GM19023 (cell line): ENCODE results near the gene CEL.
A peak's percentile ranks its signal among the peaks of the same experiment; 100 is the strongest.
"Not testable (repeated sequence)": the region's sequence is repeated elsewhere in the genome, so short reads cannot be mapped to it uniquely, and the experiment has no call there.

Source experiments
- ATAC-seq: cut with Tn5 transposase; IDR thresholded peaks from one replicate; pipeline ENCODE4 v1.9.1; 2021; ENCODE audit warnings: mild to moderate bottlenecking, moderate library complexity; ENCODE audit not compliant: unreplicated experiment

CEL gene

DNA sequence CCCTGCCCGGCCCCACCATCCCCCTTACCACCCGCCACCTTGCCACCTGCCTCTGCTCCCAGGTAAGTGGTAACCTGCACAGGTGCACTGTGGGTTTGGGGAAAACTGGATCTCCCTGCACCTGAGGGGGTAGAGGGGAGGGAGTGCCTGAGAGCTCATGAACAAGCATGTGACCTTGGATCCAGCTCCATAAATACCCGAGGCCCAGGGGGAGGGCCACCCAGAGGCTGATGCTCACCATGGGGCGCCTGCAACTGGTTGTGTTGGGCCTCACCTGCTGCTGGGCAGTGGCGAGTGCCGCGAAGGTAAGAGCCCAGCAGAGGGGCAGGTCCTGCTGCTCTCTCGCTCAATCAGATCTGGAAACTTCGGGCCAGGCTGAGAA is at the start of gene CEL:
Gene CEL, plus strand, starts transcription at position 218 of the 382 bp plus-strand sequence. Its CDS starts 22 bp downstream, at position 240.
- not testable (repeated sequence) for ATAC-seq

DNA sequence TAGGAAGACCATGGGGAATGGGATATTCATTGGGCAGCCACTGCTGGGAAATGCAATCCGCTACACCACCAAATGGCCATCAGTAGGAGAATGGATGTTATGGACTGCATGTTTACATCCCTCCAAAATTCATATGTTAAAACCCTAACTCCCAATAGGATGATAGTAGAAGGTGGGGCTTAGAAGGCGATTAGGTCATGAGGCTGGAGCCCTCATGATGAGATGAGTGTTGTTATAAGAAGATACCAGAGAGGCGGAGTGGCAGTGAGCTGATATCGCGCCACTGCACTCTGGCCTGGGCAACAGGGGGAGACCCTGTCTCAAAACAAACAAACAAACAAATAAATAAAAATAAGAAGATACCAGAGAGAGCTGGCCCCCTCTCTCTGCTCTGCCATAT is 47.1 kb upstream of the CEL start:
- ATAC-seq, result no peak

DNA sequence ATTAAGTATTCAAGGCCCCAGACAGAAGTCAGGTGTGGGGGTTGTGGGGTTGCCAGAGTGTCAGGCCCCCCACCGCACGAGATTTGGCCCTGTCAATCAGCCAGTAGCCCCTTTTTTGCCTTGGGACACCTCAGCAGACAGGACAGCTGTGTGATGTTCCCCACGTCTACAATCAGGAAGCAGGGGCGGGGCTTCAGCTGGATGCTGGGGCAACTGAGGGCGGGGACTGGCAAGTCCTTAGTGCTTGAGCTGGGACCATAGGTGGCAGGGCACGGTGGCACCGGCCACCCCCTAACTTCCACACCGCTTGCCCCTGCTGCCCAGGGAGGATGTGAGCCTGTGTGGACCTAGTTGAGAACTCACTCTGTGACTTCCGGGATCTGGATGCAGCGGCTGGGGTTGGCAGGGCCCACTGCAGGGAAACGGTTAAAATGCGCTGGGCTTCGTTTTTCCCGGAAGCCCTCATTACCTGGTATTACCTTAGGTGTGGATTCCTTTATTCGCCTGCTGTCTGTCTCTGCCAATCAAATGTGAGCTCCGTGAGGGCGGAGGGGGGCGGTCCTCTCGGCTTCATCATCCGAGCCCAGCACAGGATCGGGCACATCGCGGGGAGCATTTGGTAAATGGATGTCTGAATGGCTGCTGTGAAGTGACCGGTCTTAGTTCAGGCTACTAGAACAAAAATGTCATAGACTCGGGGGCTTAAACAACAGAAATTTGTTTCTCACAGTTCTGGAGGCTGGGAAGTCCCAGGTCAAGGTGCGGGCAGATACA is 38.5 kb upstream of the CEL start:
- no peak for ATAC-seq

GRCh38 chr9:133026426-133026825 is 35.4 kb upstream of the CEL start:
- no peak for ATAC-seq

- no peak for ATAC-seq
These were observed 34.6 kb upstream of the CEL start for GRCh38 chr9:133027134-133027533.

DNA sequence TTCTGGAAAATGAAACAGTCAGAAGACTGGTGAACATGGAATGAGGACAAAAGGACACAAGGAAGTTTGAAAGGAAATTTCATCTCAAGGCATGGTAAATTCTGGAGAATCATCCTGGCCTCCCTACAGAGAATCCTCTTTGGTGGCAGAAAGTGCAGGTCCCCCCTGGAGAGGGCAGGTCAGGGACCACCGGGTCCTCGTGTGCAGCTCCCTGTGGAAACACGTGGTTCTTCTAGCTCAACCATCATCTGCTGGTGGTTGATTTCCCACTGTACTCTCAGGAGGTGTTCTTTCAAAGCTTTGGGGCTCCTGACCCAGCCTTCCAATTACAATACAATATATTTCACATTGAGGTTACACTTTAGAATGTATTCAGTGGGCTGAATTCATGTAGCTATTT is 33.6 kb upstream of the CEL start:
- no peak for ATAC-seq

DNA sequence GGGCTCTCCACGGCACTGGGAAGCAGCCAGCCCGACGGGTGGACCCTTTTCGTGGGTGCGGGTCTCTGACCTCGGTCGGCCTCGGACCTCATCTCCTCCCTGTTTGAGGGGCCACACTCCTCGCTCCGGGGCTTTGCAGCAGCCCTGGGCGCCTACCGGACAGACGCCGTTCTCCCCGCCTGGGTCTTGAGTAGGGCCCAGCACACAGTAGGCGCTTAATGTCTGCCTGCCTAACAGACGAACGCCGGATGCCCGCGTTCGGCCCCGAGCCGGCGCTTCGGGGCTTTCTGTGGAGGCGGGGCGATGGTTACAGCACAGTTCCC is 31.8 kb upstream of the CEL start:
- ATAC-seq, result peak; percentile 22

DNA sequence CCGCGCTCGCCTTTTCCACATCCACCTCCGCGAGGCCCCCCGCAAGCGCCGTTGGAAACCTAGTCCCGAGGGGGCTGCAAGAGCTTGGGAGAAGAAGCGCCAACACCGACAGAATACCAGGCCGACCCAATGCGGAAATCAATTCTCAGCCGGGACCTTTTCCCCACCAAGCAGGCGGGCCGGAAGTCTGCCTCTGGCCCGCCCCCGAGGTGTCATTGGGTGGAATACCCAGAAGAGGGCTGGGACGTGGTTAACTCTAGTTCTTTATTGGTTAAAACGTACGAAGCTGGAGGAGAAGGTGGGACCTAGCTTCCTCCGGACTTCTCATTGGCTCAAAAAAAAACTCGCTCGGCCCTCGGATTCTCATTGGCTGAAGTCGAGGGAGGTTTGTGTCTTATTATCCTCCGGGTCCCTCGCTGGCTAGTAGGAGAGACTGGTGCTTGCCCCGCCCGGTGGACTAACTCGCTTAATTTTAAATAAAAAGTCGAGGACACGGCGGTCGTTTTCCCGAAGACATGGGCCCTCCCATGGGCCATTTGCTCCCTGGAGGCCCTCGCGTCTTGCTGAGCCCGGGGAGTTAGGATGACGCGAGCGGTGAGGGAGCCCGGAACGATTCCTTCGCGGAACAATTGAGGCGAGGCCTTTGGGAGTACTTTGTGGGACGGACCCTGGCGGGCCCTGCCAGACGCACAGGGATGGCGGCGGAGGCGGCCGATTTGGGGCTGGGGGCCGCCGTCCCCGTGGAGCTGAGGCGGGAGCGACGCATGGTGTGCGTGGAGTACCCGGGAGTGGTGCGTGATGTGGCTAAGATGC is 31.3 kb upstream of the CEL start, which contains the start of gene GTF3C5:
Gene GTF3C5, plus strand, starts transcription at position 681 of the 813 bp plus-strand sequence. Its CDS starts 15 bp downstream, at position 696.
- peak; percentile 91 for ATAC-seq

- ATAC-seq, result no peak
These were observed 30.7 kb upstream of the CEL start for GRCh38 chr9:133031130-133031422.

- no peak for ATAC-seq
These were observed 30.3 kb upstream of the CEL start for GRCh38 chr9:133031496-133031911.

DNA sequence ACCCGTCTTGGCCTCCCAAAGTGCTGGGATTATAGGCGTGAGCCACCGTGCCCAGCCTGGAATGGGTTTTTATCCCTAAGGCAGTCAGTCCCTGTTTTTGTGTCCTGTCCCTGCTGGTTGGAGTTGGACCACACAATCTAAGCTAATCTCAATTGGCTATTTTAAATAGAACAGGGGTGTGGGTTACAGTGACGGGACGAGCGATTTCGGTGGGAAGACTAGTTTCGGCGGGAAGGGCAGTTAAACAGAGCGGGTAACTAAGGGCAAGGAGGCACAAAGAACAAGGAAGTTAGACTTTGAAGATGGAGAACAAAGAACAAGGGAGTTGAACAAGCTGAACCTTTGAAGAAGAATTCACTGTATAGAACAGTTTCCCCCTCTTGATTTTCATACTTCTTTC is 29.6 kb upstream of the CEL start:
- no peak for ATAC-seq

DNA sequence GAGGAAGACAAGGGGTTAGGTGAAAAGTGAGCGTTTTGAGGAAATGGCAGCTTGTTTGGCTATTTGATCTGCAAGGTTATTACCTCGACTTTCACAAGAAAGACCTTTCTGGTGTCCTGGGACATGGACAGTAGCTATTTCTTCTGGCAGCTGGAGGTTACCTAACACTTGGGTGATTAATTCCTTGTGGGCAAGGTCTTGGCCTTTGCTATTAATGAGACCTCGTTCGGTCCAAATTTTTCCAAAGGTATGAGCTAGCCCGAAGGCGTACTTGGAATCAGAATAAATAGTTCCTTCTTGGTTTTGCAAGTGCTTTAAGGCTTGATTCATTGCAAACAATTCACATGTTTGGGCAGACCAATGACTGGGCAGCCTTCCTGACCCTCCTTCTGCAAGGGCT is 26.1 kb upstream of the CEL start:
- no peak for ATAC-seq

GRCh38 chr9:133037775-133038515 is 23.8 kb upstream of the CEL start:
- no peak for ATAC-seq

- ATAC-seq, result not testable (repeated sequence)
These were observed 20.8 kb upstream of the CEL start for GRCh38 chr9:133040892-133041479.

GRCh38 chr9:133041958-133042357 is 19.8 kb upstream of the CEL start:
- no peak for ATAC-seq

DNA sequence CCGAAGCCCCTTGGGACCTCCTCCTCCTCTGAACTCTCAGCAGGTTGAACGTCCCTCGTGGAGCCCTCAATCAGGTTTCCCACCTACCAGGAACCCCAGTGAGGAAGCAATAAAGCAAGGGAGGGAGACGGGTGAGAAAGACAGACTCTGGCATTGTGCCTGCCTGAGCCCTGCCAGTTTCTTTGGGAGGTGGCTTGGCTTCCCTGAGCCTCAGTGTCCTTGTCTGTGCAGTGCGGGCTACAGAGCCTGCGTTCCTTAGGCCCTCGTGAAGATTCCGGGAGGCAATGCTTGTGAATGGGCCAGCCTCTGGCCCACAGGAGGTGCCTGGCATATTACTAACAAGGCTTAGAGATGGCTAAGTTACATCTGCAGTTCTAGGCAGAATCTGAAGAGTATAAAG is 19.1 kb upstream of the CEL start:
- no peak for ATAC-seq

GRCh38 chr9:133043449-133044035 is 18.2 kb upstream of the CEL start:
- no peak for ATAC-seq

GRCh38 chr9:133044125-133044524 is 17.7 kb upstream of the CEL start:
- ATAC-seq, result no peak

DNA sequence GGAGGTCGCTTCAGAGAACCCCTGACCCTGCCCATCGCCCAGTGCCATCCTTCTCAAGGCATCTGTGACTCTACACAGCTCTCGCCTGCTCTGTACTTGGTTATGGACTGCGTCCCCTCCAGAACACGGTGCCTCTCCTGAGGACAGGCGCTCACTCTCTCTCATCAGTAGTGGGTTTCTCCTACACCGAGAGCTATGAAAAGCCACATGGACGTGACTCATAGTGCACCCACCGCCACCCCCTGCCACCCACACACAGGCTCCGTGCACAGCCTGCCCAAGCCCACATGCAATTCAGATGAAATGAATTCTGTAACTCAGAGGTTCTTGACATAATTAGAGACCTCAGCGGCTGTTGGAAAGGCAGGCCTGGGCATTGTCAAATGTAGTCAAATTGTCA is 17.1 kb upstream of the CEL start:
- no peak for ATAC-seq

DNA sequence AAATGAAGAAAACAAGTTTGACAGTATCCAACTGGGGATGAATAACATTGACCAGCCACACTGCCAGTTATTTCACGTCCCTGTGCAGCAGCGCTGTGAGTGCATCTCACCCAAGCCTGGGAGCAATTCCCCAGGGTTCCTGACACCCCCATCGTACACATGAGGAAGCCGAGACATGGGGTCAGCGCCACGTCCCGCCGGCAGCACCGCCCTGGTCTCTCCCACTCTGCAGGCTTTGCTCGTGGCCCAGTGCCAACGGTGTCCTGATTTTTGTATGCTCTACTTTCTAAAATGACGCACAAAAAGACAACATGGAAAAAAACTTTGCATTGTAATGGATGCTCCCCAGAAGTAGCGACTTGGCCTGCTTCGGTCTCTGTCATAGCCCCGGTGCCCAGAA is 16.6 kb upstream of the CEL start:
- no peak for ATAC-seq
